NCI-H128 (cell line): ENCODE results near the gene SPIN1.

Source experiments
- DNase-seq: peaks from one replicate; lab custom pipeline; 2025; ENCODE audit not compliant: unreplicated experiment; lab: John Stamatoyannopoulos, UW

The SPIN1 gene

GRCh38 chr9:88488166-88488565 is 99.9 kb downstream of the SPIN1 start:
- no peak for DNase-seq

GRCh38 chr9:88494983-88495721 is 106.9 kb downstream of the SPIN1 start:
- no peak for DNase-seq

DNA sequence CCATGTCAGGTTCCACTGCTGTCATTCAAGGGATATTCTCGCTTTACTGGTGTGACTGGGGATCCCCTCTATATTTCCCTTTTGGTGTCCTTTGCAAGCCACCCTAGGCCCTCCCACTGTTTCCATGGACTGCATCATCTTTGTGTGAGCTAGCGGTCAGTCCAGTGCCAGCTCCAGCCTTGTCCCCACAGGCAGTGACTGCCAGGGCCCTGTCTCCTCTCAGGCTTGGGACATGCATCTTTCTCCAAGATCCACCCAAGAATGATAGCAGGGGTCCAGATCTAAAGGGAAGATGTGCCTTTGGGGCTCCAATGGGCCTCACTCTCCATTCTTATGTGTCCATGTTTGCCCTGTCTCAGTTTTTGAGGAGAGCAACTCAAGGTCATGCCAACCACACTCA is 109.0 kb downstream of the SPIN1 start:
- DNase-seq = no peak

GRCh38 chr9:88498880-88499279 is 110.6 kb downstream of the SPIN1 start:
- DNase-seq = no peak

DNA sequence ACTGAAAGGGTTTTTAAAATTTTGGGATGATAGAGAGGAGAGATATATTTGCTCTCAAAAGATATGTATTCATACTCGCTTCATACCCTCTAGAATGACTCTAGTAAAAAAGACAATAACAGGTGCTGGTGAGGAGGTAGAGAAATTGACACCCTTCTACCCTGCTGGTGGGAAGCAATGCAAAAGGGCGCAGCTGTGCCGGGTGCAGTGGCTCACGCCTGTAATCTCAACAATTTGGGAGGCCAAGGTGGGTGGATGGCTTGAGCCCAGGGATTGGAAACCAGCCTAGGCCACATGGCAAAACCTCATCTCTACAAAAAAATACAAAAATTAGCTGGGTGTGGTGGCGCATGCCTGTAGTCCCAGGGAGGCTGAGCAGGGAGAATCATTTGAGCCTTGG is 112.8 kb downstream of the SPIN1 start:
- no peak for DNase-seq

GRCh38 chr9:88502552-88503034 is 114.3 kb downstream of the SPIN1 start:
- no peak for DNase-seq

DNA sequence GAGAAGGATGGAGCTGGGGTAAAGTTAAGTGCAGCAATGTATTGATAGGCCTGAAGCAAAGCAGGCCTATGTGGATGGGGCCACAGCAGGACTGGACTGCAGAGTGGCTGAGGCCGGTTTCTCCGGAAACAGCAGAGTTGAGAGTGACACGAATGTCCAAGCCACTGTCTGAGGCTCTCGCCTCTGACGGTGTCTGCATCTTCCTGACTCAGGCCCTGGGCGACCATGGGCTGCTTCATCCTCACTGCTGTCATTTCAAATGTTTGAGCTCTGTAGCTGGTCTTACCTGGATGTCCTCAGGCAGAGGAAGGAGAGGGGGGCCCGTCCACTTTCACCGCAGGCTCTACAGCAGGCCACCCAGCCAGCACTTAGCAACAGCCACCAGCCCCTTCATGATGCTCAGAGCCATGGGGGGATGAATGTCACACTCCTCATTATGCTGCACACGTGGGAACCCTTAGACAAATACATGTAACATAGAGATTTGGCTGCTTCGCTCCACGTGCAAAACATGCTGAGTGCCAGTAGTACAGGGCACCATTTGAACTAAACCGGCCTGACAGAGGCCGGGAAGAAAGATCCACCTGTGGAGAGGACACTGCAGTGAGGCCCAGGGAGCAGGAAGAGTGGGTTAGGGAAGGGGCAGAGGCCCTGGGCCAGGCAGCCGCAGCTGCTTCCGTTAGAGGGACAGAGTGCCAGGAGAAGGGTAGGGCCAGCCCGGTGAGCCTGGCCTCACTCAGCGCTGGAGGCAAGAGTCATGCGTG is 115.0 kb downstream of the SPIN1 start:
- DNase-seq = no peak

GRCh38 chr9:88503845-88504764 is 115.9 kb downstream of the SPIN1 start:
- DNase-seq = no peak

DNA sequence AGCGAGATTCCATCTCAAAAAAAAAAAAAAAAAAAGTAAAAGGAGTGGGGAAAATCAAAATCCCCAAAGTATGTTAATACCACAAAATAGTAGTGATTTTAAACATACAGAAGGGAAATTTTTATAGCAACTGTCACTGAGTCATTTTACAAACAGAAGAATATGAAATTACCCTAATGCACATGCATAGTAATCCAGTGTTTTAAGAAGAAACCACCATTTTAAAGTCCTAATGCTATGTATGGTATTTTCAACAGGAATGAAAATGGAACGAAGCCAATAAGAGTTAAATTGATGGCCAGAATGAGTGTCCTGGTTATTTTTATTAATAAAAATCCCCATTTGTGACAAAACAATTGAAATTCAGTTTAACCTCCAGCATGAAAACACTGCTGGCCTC is 120.1 kb downstream of the SPIN1 start:
- no peak for DNase-seq

- DNase-seq = no peak
These were observed 123.7 kb downstream of the SPIN1 start for GRCh38 chr9:88511906-88512305.

GRCh38 chr9:88514247-88514646 is 126.0 kb downstream of the SPIN1 start:
- no peak for DNase-seq

- DNase-seq = no peak
These were observed 133.1 kb downstream of the SPIN1 start for GRCh38 chr9:88521308-88521707.

DNA sequence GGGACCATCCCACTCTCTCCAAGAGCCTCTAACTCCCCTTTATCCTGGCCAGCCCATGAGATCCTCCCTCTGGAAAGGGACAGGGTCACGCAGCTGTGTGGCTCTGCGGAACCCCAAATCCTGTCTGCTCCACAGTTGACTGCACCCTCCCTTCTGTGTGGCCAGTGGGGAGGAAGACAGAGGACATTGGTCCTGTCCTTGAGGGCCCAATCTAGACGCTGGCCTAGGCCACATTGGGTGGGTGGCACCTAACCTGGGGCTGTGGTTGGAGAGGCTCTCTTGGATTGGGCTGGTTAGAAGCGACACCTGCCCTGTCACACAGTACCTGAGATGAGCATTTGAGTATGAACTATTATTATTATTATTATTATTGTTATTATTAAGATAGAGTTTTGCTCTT is 134.1 kb downstream of the SPIN1 start:
- DNase-seq = no peak

DNA sequence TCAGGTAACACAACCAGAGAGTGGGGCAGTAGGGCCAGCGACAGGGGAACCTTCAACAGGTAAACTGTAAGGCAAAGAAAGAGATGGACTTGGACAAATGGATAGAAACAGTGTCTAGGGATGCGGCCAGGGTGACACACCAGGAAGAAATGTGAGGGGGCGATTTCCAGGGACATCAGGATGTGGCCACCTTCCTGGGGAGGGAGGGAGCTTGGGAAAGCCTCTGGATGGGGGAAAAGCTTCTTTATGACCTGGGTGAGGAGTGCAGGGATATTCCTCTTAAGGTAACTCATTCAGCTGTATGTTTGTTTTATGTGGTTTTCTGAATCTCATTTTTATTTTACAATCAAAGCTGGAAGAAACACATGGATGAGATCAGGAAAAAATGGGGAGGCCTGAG is 134.8 kb downstream of the SPIN1 start:
- DNase-seq = no peak

DNA sequence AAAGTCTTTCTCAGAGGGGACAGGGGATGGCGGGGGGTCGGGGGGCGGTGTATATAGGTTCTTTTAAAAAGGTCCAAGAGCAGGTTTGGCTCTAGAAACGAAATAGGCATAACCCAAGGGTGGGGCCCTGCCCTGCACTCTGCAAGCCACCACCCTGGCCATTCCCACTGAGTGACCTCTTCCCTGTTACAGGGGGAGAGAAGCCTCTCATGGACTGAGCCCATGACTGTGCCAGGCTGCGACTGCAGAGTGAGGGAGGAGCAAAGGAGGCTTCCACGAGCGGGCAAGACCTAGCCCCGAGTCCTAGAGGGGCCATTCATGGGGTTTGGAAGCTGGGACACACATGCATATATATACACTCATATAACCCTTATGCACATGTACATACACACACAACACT is 136.7 kb downstream of the SPIN1 start:
- DNase-seq = no peak

GRCh38 chr9:88527618-88528017 is 139.4 kb downstream of the SPIN1 start:
- no peak for DNase-seq
